ENCODE measurements around the gene SPATA20. TPM values are rescaled to one million over a fixed set of nuclear protein-coding genes. Genes with fewer than 3 reads are reported as not detected.

Gene SPATA20
- total RNA-seq, 1 donor from 2014 or later, result 45.9 TPM

GRCh38 chr17:50573866-50574611 is 27.1 kb downstream of the SPATA20 start:
- DNase-seq (ENCODE audit: low read depth), result no peak

- DNase-seq (ENCODE audit: low read depth), result no peak
Measured at GRCh38 chr17:50575581-50576210, 28.7 kb downstream of the SPATA20 start.

GRCh38 chr17:50576864-50577263 is 29.9 kb downstream of the SPATA20 start:
- DNase-seq (ENCODE audit: low read depth), result no peak

- DNase-seq (ENCODE audit: low read depth), result no peak
Measured at GRCh38 chr17:50577451-50577954, 30.5 kb downstream of the SPATA20 start.

GRCh38 chr17:50578173-50578572 is 31.2 kb downstream of the SPATA20 start:
- no peak for DNase-seq (ENCODE audit: low read depth)

- DNase-seq (ENCODE audit: low read depth), result no peak
Measured at GRCh38 chr17:50579399-50579798, 32.4 kb downstream of the SPATA20 start.

DNA sequence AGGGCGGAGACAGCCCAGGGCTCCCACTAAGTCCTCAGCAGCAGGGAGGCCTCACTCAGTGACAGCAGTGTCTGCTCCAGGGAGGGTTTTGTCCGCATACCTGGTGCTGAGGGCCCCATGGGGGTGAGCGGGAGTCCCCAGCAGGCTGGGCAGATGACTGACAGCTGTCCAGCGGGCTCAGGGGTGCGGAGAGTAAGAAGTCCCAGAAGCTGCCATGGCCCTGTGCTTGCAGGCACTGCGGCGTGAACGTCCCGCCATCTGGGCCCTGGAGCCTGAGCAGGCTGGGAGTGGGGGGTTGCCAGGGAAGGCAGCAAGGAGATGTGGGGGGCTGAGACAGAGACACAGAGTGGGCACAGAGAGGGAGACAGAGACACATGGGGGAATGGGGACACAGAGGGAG is 33.7 kb downstream of the SPATA20 start:
- no peak for DNase-seq (ENCODE audit: low read depth)

DNA sequence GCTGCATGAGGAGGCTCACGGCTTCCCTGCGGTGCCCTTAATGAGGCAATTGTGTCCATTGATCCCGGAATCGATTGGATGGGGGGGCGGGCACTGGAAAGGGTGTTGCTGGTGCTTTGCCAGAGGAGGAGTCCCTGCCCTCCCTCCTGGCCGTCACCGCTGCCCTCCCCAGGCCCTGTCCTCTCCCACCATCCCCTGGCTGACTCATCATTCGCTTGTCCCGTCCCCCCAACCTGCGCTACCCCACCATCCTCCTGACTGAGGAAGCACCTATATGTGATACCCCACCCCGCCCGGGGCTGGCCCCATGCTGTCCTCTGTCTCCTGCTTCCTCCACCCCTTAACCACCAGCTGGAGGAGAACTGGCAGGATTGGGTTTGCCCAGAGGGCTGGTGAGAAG is 34.3 kb downstream of the SPATA20 start:
- DNase-seq (ENCODE audit: low read depth), result no peak

GRCh38 chr17:50582741-50583140 is 35.8 kb downstream of the SPATA20 start:
- no peak for DNase-seq (ENCODE audit: low read depth)

DNA sequence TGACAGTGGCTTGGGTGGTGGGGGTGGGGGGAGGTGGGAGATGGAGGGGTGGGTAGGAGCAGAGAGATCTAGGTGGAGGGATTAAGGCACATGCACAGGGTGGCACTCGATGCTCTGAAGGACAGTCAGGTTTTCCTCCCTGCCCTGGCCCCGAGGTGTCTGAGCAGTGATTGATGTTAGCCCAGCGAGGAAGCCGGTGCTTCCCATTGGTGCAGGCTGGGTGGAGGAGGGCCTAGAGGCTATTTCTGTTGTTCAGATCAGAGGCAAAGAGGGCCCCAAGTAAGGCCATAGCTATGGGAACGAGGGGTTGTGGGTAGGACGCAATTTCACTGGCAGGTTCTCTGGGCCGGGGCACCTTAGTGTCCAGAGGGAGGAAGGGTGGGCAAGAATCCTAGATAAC is 36.7 kb downstream of the SPATA20 start:
- no peak for DNase-seq (ENCODE audit: low read depth)

DNA sequence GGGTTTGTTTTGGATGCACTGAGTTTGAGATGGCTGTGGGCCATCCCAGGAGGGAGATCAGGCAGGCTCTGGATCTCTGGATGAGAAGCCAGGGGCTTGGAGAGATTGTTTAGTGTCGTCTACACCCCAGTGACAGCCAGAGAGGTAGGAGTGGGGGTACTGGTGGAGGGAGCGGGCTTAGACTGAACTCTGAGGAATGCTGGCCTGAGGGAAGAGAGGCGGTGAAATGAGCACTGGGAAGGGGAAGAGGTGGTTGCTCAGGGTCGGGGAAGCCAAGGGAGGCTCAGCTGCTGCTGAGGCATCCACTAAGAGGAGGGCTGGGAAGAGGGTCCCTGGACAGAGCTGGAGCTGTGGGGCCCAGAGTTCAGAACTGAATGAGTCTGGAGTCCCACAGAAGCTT is 37.1 kb downstream of the SPATA20 start:
- DNase-seq (ENCODE audit: low read depth), result no peak

- DNase-seq (ENCODE audit: low read depth), result no peak
Measured at GRCh38 chr17:50584749-50585148, 37.8 kb downstream of the SPATA20 start.

GRCh38 chr17:50585346-50585745 is 38.4 kb downstream of the SPATA20 start:
- no peak for DNase-seq (ENCODE audit: low read depth)

DNA sequence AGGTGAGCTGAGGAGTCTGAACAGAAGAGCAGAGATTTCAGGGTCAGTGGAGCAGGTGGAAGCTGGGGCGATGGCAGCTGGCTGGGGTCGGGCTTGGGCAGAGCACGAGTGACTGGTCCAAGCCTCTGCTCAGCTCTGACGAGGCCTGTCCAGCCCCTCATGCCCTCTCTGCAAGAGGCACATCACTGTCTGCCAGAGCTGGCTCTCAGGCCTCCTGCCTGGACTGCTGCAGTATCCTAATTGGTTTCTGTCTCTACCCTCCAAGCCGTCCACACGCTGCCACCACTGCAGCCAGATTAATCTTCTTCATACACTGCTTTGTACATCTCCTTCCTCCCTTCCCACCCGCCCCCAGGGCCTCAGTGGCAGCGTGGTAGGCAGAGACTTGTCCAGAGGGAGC is 38.9 kb downstream of the SPATA20 start:
- DNase-seq (ENCODE audit: low read depth), result no peak

- no peak for DNase-seq (ENCODE audit: low read depth)
Measured at GRCh38 chr17:50586421-50587247, 39.7 kb downstream of the SPATA20 start.

GRCh38 chr17:50587571-50587970 is 40.6 kb downstream of the SPATA20 start:
- no peak for DNase-seq (ENCODE audit: low read depth)

- no peak for DNase-seq (ENCODE audit: low read depth)
Measured at GRCh38 chr17:50588391-50589049, 41.5 kb downstream of the SPATA20 start.

DNA sequence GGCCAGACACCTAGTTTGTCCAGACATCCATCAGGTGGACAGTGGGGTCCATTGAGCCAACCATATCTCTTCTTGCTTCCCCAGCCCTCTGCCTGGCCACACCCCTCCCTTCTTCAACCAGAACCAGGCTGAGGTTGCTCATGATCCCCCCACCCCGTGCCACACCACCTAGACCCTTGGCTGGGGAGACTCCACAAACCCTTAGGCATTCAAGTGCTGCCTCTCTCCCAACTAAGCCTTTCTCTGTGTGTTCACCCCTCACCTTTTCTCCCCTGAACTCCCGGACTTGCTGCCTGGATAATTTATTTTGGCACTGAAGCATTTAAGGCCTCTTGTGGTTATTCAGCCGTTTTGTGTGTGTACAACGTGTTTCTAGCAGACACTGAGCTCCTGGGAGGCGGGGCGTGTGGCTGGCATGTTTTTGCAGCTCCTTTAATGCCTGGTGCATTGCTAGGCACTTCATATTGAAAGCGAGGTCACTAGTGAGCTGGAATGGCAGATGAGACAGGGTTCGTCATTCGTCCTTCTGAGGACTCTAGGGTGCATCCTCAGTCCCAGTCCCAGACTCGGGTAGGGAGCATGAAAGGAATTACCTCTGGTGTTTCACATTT is 42.2 kb downstream of the SPATA20 start:
- no peak for DNase-seq (ENCODE audit: low read depth)

GRCh38 chr17:50590946-50591737 is 44.2 kb downstream of the SPATA20 start:
- no peak for DNase-seq (ENCODE audit: low read depth)

GRCh38 chr17:50593321-50593720 is 46.3 kb downstream of the SPATA20 start:
- no peak for DNase-seq (ENCODE audit: low read depth)

All from myocyte (in vitro differentiated cells).